Natural killer cell (primary cell): ENCODE data around the gene HIF1A. TPM values are rescaled to one million over a fixed set of nuclear protein-coding genes. Genes with fewer than 3 reads are reported as not detected.

Source experiments
- ATAC-seq, 3 donors: fragments of 150-1000 bp in 2 of 3; fragments of 200-7000 bp in 1 of 3; cut with Tn5 transposase; 1 replicate in 1 of 3; 2 replicates in 2 of 3; pipeline ENCODE4 v1.10.0; 2021; ENCODE audit warnings: mild to moderate bottlenecking in 2 of 3, moderate library complexity in 2 of 3
- DNase-seq, 2 donors: peaks; one replicate each; pipeline versions ENCODE4 v3.0.0 to v3.0.0-alpha.2; 2013 to 2021; ENCODE audit warnings: mixed read lengths in 1 of 2
- H3K27ac ChIP-seq: one replicate; pipeline ENCODE4 v1.5.1; 2013; ENCODE audit warnings: mild to moderate bottlenecking, low read length
- H3K27me3 ChIP-seq: one replicate; pipeline ENCODE4 v1.6.1; 2013; ENCODE audit warnings: low read length; ENCODE audit not compliant: control insufficient read depth, insufficient read depth
- H3K36me3 ChIP-seq: one replicate; pipeline ENCODE4 v1.6.1; 2013; ENCODE audit warnings: low read length; ENCODE audit not compliant: control insufficient read depth, insufficient read depth
- H3K4me1 ChIP-seq: one replicate; pipeline ENCODE4 v1.6.1; 2013; ENCODE audit warnings: low read length; ENCODE audit not compliant: control insufficient read depth, insufficient read depth
- H3K4me3 ChIP-seq: one replicate; pipeline ENCODE4 v1.5.1; 2013; ENCODE audit warnings: low read length
- H3K9me3 ChIP-seq: one replicate; pipeline ENCODE4 v1.6.1; 2013; ENCODE audit warnings: low read length; ENCODE audit not compliant: control insufficient read depth, insufficient read depth
- H3K27ac Mint-ChIP-seq, 2 donors: one replicate each; pipeline ENCODE4 v1.8.0; 2022; ENCODE audit warnings: mild to moderate bottlenecking in 2 of 2, mixed read lengths in 2 of 2, moderate library complexity in 1 of 2
- H3K27me3 Mint-ChIP-seq, 2 donors: one replicate each; pipeline ENCODE4 v1.8.0; 2022; ENCODE audit warnings: low read depth in 2 of 2, mixed read lengths in 2 of 2
- H3K36me3 Mint-ChIP-seq: one replicate; pipeline ENCODE4 v1.8.0; 2022; ENCODE audit warnings: mixed read lengths
- H3K4me1 Mint-ChIP-seq, 2 donors: one replicate each; pipeline ENCODE4 v1.8.0; 2022; ENCODE audit warnings: mixed read lengths in 2 of 2
- H3K4me3 Mint-ChIP-seq: one replicate; pipeline ENCODE4 v1.8.0; 2022; ENCODE audit warnings: mild to moderate bottlenecking, moderate library complexity, mixed read lengths
- H3K9me3 Mint-ChIP-seq, 2 donors: one replicate each; pipeline ENCODE4 v1.8.0; 2022; ENCODE audit warnings: mixed read lengths in 2 of 2
- CTCF ChIP-seq: fragments of 200-600 bp; IDR thresholded peaks from one replicate; pipeline ENCODE4 v1.8.0; 2022; ENCODE audit warnings: antibody characterized with exemption
- WGBS: methylation state at CpG from one replicate; pipeline ENCODE4 v1.1.7; 2013; ENCODE audit warnings: missing lambda C conversion rate; ENCODE audit not compliant: insufficient coverage; 5-methylcytosine and 5-hydroxymethylcytosine counted together
- intact Hi-C: fragments of 100-400 bp; cut with micrococcal nuclease; formaldehyde crosslinking; loops from one replicate; pipeline ENCODE4 v1.14.2; 2022
- total RNA-seq, 4 donors: library from RNA; stranded (reverse); fragments of 120-200 nt in 1 of 4; gene quantifications; one replicate each; pipeline versions ENCODE4 v1.2.3 to v1.2.4, GENCODE V29; 2013 to 2022

HIF1A gene
- total RNA-seq, 3 donors from 2014 or later (not counting 1 experiment from before 2014, with no cell fraction given) = 174 to 184 (median 177) TPM

GRCh38 chr14:61663312-61663979 lies 31.9 kb upstream of the HIF1A start:
- H3K9me3 Mint-ChIP-seq = peaks cover 0 to 3% of the 10 kb centered on the region in 2 donors

GRCh38 chr14:61668282-61668681 lies 27.0 kb upstream of the HIF1A start:
- no peak for DNase-seq
- Mint-ChIP-seq H3K36me3 (no peaks in the 10 kb centered on the region), H3K4me1 (peaks cover 15 to 20% of the 10 kb centered on the region in 2 donors), H3K27ac (no peak overlapping the region), H3K27me3 (no peaks in the 10 kb centered on the region), H3K4me3 (no peak overlapping the region), H3K9me3 (no peaks in the 10 kb centered on the region)
- no peak overlapping the region for H3K27ac ChIP-seq
- no peaks in the 10 kb centered on the region for H3K36me3 ChIP-seq
- H3K4me1 ChIP-seq = peaks cover 45% of the 10 kb centered on the region
- 96% methylated on average over 1 of the region's 1 CpG for WGBS
- no peaks in the 10 kb centered on the region for H3K9me3 ChIP-seq
- H3K27me3 ChIP-seq = no peaks in the 10 kb centered on the region
- TF ChIP-seq CTCF = no peak
- no peak for ATAC-seq
- no peak overlapping the region for H3K4me3 ChIP-seq
- intact Hi-C loops = loop anchor here (10.0 kb wide), 1 partner anchor 323 kb away; no protein-coding TSS in a partner anchor

More at GRCh38 chr14:61663312-61663979, 31.9 kb upstream of the HIF1A start:
- Mint-ChIP-seq H3K4me3 (peak overlapping the region; percentile 76), H3K27me3 (no peaks in the 10 kb centered on the region), H3K27ac (peak overlapping the region; percentile 91 to 96), H3K36me3 (no peaks in the 10 kb centered on the region), H3K4me1 (peaks cover 49 to 56% of the 10 kb centered on the region in 2 donors)
- Histone ChIP-seq H3K27me3 (no peaks in the 10 kb centered on the region), H3K4me3 (no peak overlapping the region), H3K36me3 (no peaks in the 10 kb centered on the region), H3K9me3 (no peaks in the 10 kb centered on the region), H3K4me1 (peaks cover 49% of the 10 kb centered on the region), H3K27ac (peak overlapping the region; percentile 84)
- peak in 1 of 2 donors; percentile 46 for DNase-seq
- no peak for ATAC-seq
- 15% methylated on average over 3 of the region's 7 CpGs for WGBS
- intact Hi-C loops = loop anchor here (2.0 to 10.0 kb wide), 4 partner anchors 31 to 319 kb away; partner anchors contain the start of gene HIF1A
- TF ChIP-seq CTCF = no peak

GRCh38 chr14:61670576-61670975 lies 24.7 kb upstream of the HIF1A start:
- Mint-ChIP-seq H3K27ac (no peak overlapping the region), H3K27me3 (no peaks in the 10 kb centered on the region), H3K9me3 (no peaks in the 10 kb centered on the region), H3K4me3 (no peak overlapping the region), H3K36me3 (no peaks in the 10 kb centered on the region), H3K4me1 (peaks cover 4 to 6% of the 10 kb centered on the region in 2 donors)
- DNase-seq (peak in 1 of 2 donors; percentile 39), ATAC-seq (no peak)
- H3K36me3 ChIP-seq = no peaks in the 10 kb centered on the region
- peaks cover 35% of the 10 kb centered on the region for H3K4me1 ChIP-seq
- no peak for TF ChIP-seq CTCF
- peak overlapping the region; percentile 99 for H3K27ac ChIP-seq
- 95% methylated on average over 3 of the region's 7 CpGs for WGBS
- H3K9me3 ChIP-seq = no peaks in the 10 kb centered on the region
- intact Hi-C loops = loop anchor here (2.0 kb wide), 1 partner anchor 48 kb away; no protein-coding TSS in a partner anchor
- no peaks in the 10 kb centered on the region for H3K27me3 ChIP-seq
- H3K4me3 ChIP-seq = no peak overlapping the region
